Activated T-cell treated with anti-CD3 and anti-CD28 coated beads for 4 hours (primary cell): ENCODE data around the gene SLC40A1.

Source experiments
- DNase-seq: peaks from one replicate; pipeline ENCODE4 v3.0.0-alpha.2; 2020

Gene SLC40A1

DNA sequence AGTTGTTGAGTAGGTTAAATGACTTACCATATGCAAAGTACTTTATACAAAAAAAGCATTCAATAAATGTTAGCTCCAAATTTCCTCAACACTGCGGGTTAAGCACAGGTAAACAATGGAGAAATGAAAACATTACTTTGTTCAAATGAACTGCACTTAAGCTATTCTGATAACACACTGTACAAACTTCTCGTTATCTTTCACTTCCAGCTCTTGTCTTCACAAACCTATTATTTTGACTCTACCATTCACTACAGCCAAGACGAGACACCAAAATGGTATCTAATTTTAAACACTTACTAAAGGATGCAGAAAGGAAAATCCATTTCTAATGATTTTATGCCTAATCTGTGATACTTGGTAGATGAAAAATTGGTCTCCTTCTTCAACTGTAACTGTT is 43.8 kb downstream of the SLC40A1 start:
- DNase-seq, result no peak

DNA sequence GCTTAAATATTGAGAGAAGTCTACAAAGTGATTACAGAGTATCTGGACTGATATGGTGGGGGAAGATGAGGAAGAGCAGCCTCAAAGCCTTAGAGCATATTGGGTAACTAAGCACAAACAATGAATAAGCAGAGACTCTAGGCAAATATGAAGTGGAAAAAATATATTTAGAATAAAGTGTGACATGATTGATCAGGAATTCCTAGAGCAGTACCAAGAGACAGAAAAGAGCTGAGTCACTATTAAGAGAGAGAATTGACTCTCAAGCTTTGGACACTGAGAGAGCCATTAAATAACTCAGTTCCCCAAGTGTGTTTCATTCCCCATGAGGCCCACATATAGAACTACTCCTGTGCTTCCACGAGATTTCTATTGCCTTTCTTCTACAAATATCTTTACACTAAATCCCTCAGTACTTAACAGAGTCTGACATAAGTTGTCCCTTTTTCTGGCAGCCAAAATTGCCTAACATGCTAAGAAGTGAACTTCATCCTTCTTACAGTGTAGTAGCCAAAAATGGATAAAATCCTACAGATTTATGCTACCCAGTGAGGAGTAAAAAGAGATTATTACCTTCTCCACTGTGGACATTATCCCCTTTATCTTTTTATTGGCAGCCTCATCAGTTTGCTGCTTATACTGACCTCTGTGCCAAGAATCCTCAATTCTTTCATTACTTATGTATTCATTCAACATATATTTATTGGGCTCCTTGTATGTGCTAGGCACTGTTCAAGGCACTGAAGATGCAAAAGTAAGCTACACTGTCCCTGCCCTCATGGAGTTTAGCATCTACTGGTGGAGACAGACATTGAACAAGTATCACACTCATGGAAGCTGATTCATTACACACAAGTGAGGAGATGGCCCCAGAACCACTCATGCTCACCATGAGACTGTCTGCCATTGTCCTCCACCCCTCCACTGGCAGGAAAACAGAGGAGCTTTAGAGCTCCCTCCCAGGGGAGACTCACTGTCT is 45.4 kb downstream of the SLC40A1 start:
- DNase-seq, result no peak

GRCh38 chr2:189533288-189534035 is 47.1 kb downstream of the SLC40A1 start:
- DNase-seq, result no peak

- no peak for DNase-seq
These were observed 49.5 kb downstream of the SLC40A1 start for GRCh38 chr2:189530965-189531637.

- no peak for DNase-seq
These were observed 52.0 kb downstream of the SLC40A1 start for GRCh38 chr2:189528617-189529016.

DNA sequence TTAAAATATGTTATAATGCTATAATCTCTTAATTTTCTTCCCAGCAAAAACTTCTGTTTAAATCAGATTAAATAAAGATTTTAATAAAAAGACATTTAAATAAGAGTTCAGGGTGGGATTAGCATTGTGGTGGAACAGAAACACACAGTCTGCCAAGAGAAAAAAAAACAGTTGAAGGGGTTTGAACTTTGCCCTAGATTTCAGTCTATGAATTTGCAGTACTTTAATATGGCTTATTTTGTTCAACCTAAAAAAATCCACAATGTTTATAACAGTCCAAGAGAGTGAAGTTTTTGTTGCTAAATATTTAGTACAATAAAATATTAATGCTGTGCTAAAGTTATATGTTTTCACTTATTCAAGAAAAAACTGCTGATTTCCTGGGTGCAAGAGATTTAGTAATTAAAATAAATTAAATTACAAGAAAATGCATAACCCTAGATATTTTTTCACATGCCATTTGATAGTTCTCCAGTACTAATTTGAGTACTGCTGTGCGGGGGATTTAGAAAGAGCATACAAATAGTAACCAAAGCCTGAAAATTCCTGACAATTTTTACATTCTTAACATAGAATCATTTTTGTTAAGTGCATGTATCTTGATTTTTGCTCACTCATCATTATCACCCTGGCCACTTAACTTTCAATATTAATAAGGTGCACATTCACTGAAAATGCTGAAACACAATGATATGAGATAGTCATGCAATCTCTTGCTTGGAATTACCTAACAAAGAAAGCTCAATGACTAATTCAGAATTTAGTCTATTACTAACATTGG is 52.6 kb downstream of the SLC40A1 start:
- DNase-seq, result no peak

DNA sequence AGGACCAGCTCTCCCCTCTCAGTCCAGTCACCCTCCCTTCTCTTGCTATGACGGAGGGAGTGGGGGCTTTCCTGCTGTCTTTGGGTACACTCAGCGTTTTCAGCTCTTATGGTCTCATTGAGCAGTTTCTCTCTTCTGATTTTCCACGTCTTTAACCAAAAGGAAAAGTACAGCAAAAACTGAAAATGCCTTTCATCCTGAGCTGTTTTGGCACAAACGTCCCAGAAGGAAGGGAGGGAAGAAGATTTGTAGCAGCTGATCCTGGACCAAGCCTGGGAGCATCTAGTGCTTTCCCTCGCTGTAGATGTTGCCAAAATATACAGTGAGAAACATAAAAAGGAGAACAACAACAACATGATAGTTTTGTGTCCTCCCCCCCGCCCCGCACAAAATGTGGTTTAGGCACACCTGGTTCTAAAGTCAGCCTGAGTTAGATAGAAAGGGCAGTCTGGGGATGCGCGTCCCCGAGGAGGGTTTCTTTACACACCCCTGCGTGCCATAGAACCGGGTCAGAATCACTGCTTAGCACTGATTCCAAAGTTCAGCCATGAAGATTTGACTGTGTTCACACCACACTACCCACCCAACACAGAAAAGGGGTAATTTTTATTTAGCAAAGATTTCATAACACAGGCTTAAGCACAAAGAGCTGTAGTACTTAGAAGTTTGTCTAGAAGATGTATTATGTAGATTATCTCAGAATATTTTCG is 53.4 kb downstream of the SLC40A1 start:
- DNase-seq, result no peak

- no peak for DNase-seq
These were observed 54.3 kb downstream of the SLC40A1 start for GRCh38 chr2:189526241-189526640.

DNA sequence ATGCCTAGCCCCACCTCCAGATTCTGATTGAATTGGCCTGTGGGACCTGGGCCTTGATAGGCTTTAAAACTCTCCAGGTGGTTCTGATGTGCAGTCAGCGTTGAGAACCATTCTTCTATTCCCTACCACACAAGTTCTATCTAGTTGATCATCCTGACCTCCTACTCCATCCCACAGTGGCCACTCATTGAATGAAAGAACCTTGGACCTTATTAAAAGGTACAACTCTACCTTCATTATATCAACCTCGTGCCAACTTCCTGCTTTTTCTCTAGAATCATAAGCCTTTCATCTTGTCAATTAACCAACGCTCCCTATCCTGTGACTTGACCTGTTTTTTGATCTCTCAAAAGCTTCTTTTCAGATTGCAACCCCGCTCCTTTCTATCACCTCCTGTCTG is 55.8 kb downstream of the SLC40A1 start:
- DNase-seq, result no peak

GRCh38 chr2:189522435-189523151 is 58.0 kb downstream of the SLC40A1 start:
- DNase-seq, result no peak

DNA sequence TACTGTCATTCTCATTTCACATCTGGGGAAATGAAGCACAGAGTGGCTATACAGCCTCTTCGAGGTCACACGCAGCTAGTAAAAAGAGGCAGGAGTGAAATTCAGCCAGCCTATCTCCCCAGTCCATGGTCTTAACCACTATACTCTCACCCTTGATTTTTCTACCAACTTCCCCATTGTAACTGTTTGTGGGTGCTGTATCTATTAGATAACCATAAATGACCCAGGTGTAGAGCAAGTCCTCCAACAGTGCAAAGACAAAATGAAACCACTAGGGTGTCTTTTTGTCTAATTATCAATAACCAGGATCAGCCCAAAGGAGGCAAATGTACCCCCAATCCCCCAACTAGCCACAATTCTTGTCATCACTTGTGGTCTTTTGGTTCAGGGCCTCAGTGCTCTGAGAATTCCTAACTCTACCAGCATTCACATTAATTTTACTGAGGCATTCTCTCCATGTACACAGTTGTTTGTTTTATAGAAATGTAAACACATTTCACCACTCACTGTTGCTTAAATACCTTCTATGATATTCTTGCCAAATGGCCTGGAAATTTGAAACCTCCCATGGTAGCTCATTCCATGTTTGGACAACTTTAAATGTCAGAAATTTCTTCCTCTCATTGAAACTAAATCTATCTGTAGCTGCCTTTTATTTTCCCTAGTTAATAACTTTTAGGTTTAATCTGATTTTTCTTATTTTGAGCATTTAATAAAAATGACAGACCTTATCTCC is 58.7 kb downstream of the SLC40A1 start:
- no peak for DNase-seq

DNA sequence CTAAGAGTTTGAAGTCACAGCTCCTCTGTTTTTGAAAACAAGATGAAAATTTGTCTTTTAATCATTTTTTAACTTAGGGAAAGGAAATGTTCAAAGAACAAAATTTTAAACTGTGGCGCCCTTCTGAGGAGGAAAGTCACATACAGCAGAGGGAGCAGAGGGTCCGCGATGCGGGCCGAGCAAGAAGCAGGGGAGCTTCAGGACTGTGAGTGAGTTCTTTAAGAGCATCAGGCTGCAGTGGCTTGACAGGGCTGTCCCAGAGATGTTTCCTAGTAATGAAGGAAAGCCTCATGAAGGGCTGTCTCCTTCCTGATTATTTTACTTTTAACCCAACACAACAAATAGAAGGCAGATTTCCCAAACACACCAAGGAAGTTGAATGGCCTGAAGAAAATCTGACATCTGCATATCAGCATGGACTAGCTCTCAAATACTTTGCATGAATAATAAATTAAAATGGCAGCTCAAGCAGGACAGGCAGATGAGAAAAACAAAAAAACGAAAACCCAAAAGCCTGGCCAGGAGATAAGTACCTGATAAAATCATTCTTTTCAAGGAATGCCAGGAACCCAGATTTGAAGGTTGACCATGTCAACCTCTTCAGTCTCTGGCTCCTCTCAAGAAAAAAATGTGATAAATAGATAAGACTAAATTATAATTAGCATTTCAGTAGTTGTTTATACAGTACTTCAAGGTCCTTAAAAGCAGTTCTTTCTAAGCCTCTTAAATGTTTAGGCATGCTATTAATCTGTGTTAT is 60.8 kb downstream of the SLC40A1 start:
- DNase-seq, result no peak

DNA sequence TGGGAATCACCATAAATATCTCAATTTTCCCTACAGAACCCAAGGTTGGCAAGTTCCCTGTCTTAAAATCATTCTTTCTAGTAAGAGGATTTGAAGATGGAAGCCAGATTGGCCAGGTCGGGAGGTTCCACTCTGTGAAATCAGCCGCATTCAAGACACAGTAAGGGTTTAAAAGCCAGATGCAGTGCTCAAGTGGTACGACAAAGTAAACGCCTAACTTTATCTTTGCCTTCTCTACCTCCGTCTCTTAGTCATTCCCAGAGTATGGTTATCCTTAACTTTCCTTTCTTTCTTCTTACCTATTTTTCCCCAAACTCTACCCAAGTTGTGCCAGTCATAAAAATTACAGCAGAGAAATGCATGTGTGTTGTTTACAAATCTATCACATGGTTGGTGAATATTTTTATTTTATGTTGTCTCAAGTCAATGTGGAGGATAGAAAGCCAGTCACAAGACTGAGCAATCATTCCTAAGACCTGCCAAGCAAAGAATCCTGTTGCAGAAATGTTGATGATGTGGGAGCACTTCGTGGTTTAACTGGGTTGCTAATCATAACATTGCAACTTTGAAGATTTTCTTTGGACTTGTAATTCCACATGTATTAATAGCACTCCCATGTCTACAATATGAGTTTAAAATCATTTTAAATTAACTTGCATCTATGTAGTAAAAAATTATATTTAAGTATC is 62.6 kb downstream of the SLC40A1 start:
- no peak for DNase-seq

DNA sequence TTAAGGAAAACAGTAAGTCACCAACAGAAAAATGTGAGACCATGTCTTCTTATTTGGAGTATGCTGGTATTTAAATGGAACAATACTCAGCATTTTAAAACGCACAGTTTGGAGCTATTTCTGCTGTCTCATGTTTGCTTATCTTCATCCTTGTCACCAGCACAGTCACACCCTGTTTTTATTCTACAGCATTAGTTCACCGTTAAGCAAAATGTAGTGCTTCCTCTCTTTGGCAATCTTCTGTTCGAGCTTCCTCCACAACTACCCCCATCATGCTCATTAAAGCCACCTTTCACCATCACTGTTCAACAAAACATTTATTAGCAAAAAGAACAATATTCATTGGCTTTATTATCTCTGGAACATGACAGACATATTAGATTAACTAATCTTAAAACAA is 64.0 kb downstream of the SLC40A1 start:
- no peak for DNase-seq

DNA sequence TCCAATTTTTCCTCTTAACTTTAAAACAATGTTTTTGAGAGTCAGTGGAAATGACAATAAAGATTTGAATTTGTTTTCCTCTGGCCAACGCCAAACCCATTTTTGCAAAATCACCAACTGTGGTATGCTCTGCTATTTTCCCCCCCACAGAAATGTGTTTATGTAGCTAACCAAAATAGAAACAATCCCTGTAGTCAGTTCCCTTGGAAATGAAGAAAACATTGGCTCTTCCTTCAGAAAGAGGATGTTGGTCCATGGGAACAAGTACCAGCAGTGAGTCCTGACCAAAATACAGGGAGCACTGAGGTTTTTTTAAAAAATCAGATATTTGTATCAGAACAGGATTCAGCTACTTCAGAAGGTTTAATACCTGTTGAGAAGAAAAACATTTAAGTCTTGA is 65.3 kb downstream of the SLC40A1 start:
- no peak for DNase-seq

DNA sequence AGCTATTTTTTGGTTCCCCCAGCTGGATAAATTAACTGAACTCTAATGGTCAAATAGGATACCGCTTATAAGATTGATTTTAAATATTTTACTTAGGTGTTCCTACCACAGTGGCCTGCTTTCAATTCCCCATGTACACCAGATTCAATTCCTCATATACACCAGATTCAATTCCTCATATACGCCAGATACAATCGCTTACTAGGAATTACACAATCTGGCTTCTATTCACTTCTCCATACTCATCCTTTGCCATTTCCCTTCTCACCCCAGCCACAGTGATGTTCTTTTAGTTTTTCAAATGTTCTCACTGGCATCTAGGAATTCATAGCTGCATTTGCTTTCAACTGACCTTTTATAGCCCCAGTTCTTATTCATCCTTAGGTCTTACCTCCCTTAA is 66.5 kb downstream of the SLC40A1 start:
- no peak for DNase-seq

- DNase-seq, result no peak
These were observed 67.7 kb downstream of the SLC40A1 start for GRCh38 chr2:189512879-189513278.

DNA sequence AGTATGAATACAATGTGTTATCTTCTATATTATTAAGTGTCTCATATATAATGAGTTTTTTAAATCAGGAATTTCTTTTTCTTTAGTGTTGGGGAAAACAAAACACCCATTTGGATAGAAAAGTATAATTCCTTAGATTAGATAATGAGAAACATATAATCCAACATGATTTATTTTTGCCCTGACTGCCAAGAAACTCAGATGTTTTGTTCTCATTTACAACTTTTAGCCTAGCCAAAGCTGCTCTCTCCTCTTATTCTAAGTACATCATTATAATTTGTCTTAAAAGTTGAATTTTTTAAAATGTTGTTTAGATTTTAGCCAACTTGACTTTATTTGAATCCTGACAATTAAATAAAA is 68.6 kb downstream of the SLC40A1 start:
- no peak for DNase-seq
